T47D (cell line): ENCODE measurements around the gene CEP20.
A peak's percentile ranks its signal among the peaks of the same experiment; 100 is the strongest.
"Not testable (repeated sequence)": the region's sequence is repeated elsewhere in the genome, so short reads cannot be mapped to it uniquely, and the experiment has no call there.

Source experiments
- DNase-seq, 2 experiments: peaks; one replicate each; pipeline versions ENCODE4 v3.0.0 to v3.0.0-alpha.2; 2011 to 2012; ENCODE audit warnings: low read depth in 1 of 2, low spot score in 1 of 2
- JUND ChIP-seq: IDR thresholded peaks from 2 replicates; pipeline ENCODE4 v1.6.1; 2012; ENCODE audit warnings: low read depth
- in situ Hi-C: cut with HindIII; loops from 2 replicates; pipeline ENCODE4 v1.10.0; 2016; ENCODE audit warnings: low sequenced_read_pairs, low pct_unique_long_range_greater_than_20kb

CEP20 gene

DNA sequence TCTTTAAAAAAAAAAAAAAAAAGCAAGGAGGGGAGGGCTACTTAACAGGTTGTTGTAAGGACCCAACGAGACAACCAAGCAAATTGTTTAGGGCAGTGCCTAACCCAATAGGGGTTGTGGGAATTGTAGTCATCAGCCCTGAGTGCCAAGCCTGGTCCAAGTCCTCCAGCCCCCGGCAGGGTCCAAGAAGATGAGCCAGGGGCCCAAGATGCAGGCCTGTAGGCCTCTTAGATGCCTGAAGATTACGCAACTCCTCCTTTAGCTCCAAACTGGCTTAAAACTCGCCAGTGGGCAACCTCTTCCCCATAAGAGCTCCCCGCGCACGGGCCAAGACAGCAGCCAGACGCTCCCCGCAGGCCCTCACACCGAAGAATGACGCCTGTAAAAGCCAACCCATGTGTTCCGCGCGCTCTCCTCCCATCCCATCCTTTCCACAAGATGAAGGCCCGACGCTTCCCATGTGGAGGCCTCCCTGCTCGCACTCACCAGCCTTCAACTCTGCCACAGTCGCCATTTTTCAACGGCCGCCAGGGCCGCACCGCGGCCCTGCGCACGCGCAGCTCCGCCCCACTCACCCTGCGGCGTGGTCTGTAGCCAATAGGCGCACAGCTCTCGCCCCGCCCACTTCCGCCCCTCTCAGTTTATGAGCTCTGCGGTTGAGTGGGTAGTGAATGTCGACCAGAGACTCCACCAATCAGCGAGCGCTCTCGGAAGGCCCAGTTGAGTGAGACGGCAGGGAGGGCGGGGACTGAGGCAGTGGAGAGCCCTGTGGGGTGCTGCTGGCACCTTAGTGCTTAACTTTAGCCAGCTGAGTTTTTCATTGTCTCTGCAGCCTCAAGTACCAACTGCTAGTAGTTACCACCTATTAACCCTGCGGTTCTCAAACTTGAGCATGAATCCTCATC is at the start of gene CEP20:
Gene CEP20, minus strand, starts transcription at position 532 of the 905 bp plus-strand sequence. Its CDS starts 18 bp downstream, at position 514.
- in situ Hi-C loops, result no loop called here
- peak; percentile 97 to 99 for DNase-seq
- no peak for TF ChIP-seq JUND

GRCh38 chr16:15936809-15937208 is 48.4 kb upstream of the CEP20 start:
- DNase-seq, in situ Hi-C loops: not testable (repeated sequence)

DNA sequence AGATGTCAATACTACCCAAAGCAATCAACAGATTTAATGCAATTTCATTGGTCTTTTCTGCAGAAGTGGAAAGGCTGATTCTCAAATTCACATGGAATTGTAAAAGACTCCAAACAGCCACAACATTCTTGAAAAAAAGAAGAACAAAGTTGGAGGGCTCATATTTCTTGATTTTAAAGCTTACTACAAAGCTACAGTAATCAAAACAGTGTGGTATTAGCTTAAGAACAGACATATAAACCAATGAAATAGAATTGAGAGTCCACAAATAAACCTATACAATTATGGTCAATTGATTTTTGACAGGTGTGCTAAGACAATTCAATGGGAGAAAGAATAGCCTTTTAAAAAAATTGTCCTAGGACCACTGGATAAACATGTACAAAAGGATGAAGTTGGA is 46.6 kb upstream of the CEP20 start:
- TF ChIP-seq JUND, result no peak
- in situ Hi-C loops, result no loop called here

GRCh38 chr16:15933781-15934180 is 45.4 kb upstream of the CEP20 start:
- TF ChIP-seq JUND, result no peak
- in situ Hi-C loops, result no loop called here
- no peak for DNase-seq

More for the DNA sequence above, 46.6 kb upstream of the CEP20 start:
- no peak for DNase-seq

- no peak for TF ChIP-seq JUND
- in situ Hi-C loops, result no loop called here
- DNase-seq, result no peak
These were observed 44.5 kb upstream of the CEP20 start for GRCh38 chr16:15932939-15933338.

DNA sequence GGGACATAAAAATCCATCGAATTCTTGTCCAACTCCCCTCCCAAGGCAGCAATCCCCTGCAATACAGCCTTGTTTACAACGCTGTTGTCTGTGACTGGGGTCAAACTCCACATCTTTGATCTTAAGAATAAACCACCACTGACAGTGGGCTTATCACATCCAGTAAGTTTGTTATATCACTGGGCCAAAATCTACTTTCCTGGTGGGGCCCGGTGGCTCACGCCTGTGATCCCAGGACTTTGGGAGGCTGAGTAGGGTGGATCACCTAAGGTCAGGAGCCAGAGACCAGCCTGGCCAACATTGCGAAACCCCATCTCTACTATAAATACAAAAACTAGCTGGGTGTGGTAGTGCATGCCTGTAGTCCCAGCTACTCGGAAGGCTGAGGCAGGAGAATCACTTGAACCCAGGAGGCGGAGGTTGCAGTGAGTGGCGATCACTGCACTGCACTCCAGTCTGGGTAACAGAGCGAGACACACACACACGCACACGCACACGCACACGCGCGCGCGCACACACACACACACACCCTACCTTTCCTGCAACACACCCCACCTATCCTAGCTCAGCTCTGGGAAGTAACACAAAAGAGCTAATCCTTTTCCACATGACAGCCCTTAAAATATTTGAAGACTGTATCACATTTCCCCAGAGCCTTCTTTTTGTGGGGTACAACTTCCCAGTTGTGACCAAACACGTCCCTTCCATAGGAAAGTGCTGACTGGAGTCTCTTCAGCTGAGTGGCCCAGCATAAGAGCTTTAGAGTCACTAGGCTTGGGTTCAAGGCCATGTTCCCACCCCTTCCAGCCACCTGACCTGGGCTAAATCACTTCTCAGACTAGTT is 40.1 kb upstream of the CEP20 start:
- no peak for TF ChIP-seq JUND
- in situ Hi-C loops, result no loop called here
- no peak for DNase-seq

DNA sequence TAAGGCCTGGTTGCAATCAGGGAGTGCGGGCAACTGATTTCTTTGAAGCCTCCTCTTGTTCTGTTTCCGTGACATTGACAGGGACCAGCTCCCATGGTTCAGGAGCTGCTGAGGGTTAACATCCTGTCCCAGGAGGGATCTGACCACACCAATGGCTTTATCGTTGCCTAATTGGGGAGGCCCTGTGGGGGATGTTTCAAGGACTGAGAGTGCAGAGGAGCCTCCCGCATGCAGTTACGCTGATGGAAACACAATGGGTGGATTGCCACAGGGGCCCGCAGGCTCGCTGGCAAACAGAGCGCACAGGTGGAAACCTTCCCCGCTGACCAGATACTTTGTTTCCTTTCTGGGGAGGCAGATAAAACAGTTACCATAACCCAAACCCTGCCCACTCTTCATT is 37.2 kb upstream of the CEP20 start:
- in situ Hi-C loops, result no loop called here
- DNase-seq, result no peak
- TF ChIP-seq JUND, result no peak

- no peak for TF ChIP-seq JUND
- in situ Hi-C loops, result no loop called here
- DNase-seq, result no peak
These were observed 36.6 kb upstream of the CEP20 start for GRCh38 chr16:15924996-15925395.

- TF ChIP-seq JUND, result no peak
- in situ Hi-C loops, result no loop called here
- no peak for DNase-seq
These were observed 30.9 kb upstream of the CEP20 start for GRCh38 chr16:15919331-15919730.

DNA sequence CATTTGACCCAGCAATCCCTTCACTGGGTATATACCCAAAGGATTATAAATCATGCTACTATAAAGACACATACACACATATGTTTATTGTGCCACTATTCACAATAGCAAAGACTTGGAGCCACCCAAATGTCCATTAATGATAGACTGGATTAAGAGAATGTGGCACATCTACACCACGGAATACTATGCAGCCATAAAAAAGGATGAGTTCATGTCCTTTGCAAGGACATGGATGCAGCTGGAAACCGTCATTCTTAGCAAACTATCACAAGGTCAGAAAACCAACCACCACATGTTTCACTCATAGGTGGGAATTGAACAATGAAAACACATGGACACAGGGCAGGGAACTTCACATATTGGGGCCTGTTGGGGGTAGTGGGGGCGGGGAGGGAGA is 29.9 kb upstream of the CEP20 start:
- in situ Hi-C loops, DNase-seq: not testable (repeated sequence)

DNA sequence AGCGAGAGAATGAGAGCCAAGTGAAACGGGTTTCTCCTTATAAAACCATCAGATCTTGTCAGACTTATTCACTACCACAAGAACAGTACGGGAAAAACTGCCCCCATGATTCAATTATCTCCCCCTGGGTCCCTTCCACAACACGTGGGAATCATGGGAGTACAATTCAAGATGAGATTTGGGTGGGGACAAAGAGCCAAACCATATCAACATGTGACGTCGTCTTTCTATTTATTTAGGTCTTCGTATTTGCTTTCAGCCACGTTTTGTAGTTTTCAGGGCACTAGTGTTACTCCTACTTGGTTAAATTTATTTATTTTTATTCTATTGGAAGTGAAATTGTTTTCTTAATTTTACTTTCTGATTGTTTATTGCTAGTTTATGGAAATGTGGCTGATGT is 27.9 kb upstream of the CEP20 start:
- DNase-seq, result no peak

GRCh38 chr16:15915555-15916081 is 27.2 kb upstream of the CEP20 start:
- TF ChIP-seq JUND, result no peak
- in situ Hi-C loops, result no loop called here
- DNase-seq, result no peak

More for the DNA sequence above, 27.9 kb upstream of the CEP20 start:
- in situ Hi-C loops, result no loop called here
- TF ChIP-seq JUND, result no peak

DNA sequence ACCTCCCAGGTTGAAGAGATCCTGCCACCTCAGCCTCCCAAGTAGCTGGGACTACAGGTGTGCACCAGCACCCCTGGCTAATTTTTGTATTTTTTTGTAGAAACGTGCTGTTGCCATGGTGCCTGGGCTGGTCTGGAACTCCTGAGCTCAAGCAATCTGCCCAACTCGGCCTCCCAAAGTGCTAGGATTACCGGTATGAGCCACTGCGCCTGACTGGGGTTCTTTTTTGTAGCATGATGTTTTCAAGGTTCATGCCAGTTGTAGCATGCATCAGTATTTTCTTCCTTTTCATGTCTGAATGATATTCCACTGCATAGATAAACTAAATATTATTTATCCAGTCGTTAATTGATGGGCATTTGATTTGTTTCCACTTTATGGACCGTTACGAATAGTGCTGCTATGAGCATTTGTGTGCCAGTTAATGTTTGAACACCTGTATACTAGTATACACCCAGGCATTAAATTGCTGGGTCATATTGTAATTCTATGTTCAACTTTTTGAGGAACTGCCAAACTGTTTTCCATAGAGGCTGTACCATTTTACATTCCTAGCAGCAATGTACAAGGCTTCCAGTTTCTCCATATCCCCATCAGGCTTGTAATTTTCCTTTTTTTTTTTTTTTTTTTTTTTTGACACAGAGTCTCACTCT is 24.8 kb upstream of the CEP20 start:
- in situ Hi-C loops, result no loop called here
- DNase-seq, result no peak
- no peak for TF ChIP-seq JUND
